Loucy (cell line): ENCODE data around the gene TBX10.

Experiments
- H2AFZ ChIP-seq: fragments of 200-600 bp; sonication (generic); 2 replicates; pipeline ENCODE4 v1.6.0; 2016; ENCODE audit warnings: antibody characterized with exemption, mild to moderate bottlenecking, low read length, moderate library complexity
- H3F3A ChIP-seq: fragments of 200-600 bp; 2 replicates; pipeline ENCODE4 v1.6.0; 2016; ENCODE audit warnings: antibody characterized with exemption, low read depth, mild to moderate bottlenecking
- H3K27me3 ChIP-seq: fragments of 200-600 bp; sonication (generic); 2 replicates; pipeline ENCODE4 v1.6.1; 2014; ENCODE audit warnings: low read length, mild to moderate bottlenecking; ENCODE audit not compliant: insufficient read depth, poor library complexity, severe bottlenecking
- H3K36me3 ChIP-seq: fragments of 200-600 bp; sonication (generic); 2 replicates; pipeline ENCODE4 v1.6.1; 2016; ENCODE audit warnings: low read length; ENCODE audit not compliant: insufficient read depth
- H3K4me1 ChIP-seq: fragments of 200-600 bp; sonication (generic); 2 replicates; pipeline ENCODE4 v1.5.1; 2014; ENCODE audit warnings: low read length, mild to moderate bottlenecking; ENCODE audit not compliant: insufficient read depth, poor library complexity, severe bottlenecking
- H3K4me2 ChIP-seq: fragments of 200-600 bp; sonication (generic); 2 replicates; pipeline ENCODE4 v1.6.0; 2014; ENCODE audit warnings: antibody characterized with exemption, low read length, low read depth, mild to moderate bottlenecking; ENCODE audit not compliant: poor library complexity, severe bottlenecking
- H3K4me3 ChIP-seq: fragments of 200-600 bp; sonication (generic); 2 replicates; pipeline ENCODE4 v1.5.1; 2014; ENCODE audit warnings: low read length, mild to moderate bottlenecking, mixed read lengths; ENCODE audit not compliant: poor library complexity, severe bottlenecking
- H3K79me2 ChIP-seq: fragments of 200-600 bp; sonication (generic); 2 replicates; pipeline ENCODE4 v1.6.1; 2014; ENCODE audit warnings: low read length; ENCODE audit not compliant: insufficient read depth
- H3K9ac ChIP-seq: fragments of 200-600 bp; sonication (generic); 2 replicates; pipeline ENCODE4 v1.6.0; 2014; ENCODE audit warnings: mild to moderate bottlenecking, low read depth, low read length, moderate library complexity; ENCODE audit not compliant: poor library complexity, severe bottlenecking
- H3K9me2 ChIP-seq: fragments of 200-600 bp; sonication (generic); replicated peaks from 2 replicates; pipeline ENCODE4 v1.6.1; 2016; ENCODE audit warnings: low read depth, low read length, mixed read lengths
- H3K9me3 ChIP-seq: fragments of 200-600 bp; sonication (generic); 2 replicates; pipeline ENCODE4 v1.6.1; 2014; ENCODE audit warnings: mild to moderate bottlenecking, antibody characterized with exemption, low read length, low read depth; ENCODE audit not compliant: insufficient read depth
- H4K20me1 ChIP-seq: fragments of 200-600 bp; sonication (generic); 2 replicates; pipeline ENCODE4 v1.6.0; 2014; ENCODE audit warnings: antibody characterized with exemption, low read length, mild to moderate bottlenecking; ENCODE audit not compliant: insufficient read depth, poor library complexity, severe bottlenecking
- EZH2phosphoT487 ChIP-seq: fragments of 200-600 bp; IDR thresholded peaks from 2 replicates; pipeline ENCODE4 v1.6.1; 2018; ENCODE audit warnings: antibody characterized with exemption, mild to moderate bottlenecking, moderate library complexity, borderline replicate concordance
- TF ChIP-seq, protein P1 (sequence below): fragments of 200-600 bp; sonication (generic); conservative IDR thresholded peaks from 2 replicates; pipeline ENCODE4 v1.5.1; 2014; ENCODE audit warnings: mild to moderate bottlenecking, antibody characterized with exemption, low read length

Gene TBX10

GRCh38 chr11:67657300-67657699 is 17.7 kb upstream of the TBX10 start:
- H3F3A ChIP-seq = no peaks in the 10 kb centered on the region
- peaks cover 16% of the 10 kb centered on the region for H3K4me1 ChIP-seq
- no peak overlapping the region for H3K4me3 ChIP-seq
- no peaks in the 10 kb centered on the region for H3K9me2 ChIP-seq
- no peaks in the 10 kb centered on the region for H3K27me3 ChIP-seq
- no peaks in the 10 kb centered on the region; the same call in 1 of the 2 replicates for H3K9me3 ChIP-seq
- no peak for TF ChIP-seq EZH2phosphoT487
- TF ChIP-seq, protein P1, sequence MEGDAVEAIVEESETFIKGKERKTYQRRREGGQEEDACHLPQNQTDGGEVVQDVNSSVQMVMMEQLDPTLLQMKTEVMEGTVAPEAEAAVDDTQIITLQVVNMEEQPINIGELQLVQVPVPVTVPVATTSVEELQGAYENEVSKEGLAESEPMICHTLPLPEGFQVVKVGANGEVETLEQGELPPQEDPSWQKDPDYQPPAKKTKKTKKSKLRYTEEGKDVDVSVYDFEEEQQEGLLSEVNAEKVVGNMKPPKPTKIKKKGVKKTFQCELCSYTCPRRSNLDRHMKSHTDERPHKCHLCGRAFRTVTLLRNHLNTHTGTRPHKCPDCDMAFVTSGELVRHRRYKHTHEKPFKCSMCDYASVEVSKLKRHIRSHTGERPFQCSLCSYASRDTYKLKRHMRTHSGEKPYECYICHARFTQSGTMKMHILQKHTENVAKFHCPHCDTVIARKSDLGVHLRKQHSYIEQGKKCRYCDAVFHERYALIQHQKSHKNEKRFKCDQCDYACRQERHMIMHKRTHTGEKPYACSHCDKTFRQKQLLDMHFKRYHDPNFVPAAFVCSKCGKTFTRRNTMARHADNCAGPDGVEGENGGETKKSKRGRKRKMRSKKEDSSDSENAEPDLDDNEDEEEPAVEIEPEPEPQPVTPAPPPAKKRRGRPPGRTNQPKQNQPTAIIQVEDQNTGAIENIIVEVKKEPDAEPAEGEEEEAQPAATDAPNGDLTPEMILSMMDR = no peak
- H3K79me2 ChIP-seq = no peaks in the 10 kb centered on the region
- no peaks in the 10 kb centered on the region for H3K36me3 ChIP-seq
- H4K20me1 ChIP-seq = no peaks in the 10 kb centered on the region
- H3K9ac ChIP-seq = no peak overlapping the region
- no peak overlapping the region for H3K4me2 ChIP-seq
- H2AFZ ChIP-seq = no peak overlapping the region

GRCh38 chr11:67656278-67656922 is 16.8 kb upstream of the TBX10 start:
- peaks cover 25% of the 10 kb centered on the region for H3K4me1 ChIP-seq
- no peaks in the 10 kb centered on the region for H3K9me2 ChIP-seq
- H3K36me3 ChIP-seq = no peaks in the 10 kb centered on the region
- no peak overlapping the region for H3K4me2 ChIP-seq
- H3F3A ChIP-seq = 0 out of 2 replicates have a peak, but pooled peaks cover 2% of the 10 kb centered on the region
- no peak overlapping the region for H3K4me3 ChIP-seq
- no peaks in the 10 kb centered on the region; the same call in 1 of the 2 replicates for H3K9me3 ChIP-seq
- no peaks in the 10 kb centered on the region for H3K79me2 ChIP-seq
- H4K20me1 ChIP-seq = no peaks in the 10 kb centered on the region
- H2AFZ ChIP-seq = no peak overlapping the region
- no peak overlapping the region for H3K9ac ChIP-seq
- TF ChIP-seq, protein P1 = no peak
- TF ChIP-seq EZH2phosphoT487 = no peak
- H3K27me3 ChIP-seq = no peaks in the 10 kb centered on the region

- Histone ChIP-seq H2AFZ (no peak overlapping the region), H3K79me2 (no peaks in the 10 kb centered on the region), H4K20me1 (no peaks in the 10 kb centered on the region), H3K9me3 (no peaks in the 10 kb centered on the region; the same call in 1 of the 2 replicates), H3K27me3 (no peaks in the 10 kb centered on the region), H3K9ac (no peak overlapping the region), H3K36me3 (no peaks in the 10 kb centered on the region), H3F3A (0 out of 2 replicates have a peak, but pooled peaks cover 2% of the 10 kb centered on the region), H3K4me2 (no peak overlapping the region), H3K4me3 (no peak overlapping the region), H3K4me1 (peaks cover 42% of the 10 kb centered on the region), H3K9me2 (no peaks in the 10 kb centered on the region)
- no peak for TF ChIP-seq EZH2phosphoT487
- TF ChIP-seq, protein P1 = no peak
These were observed 14.7 kb upstream of the TBX10 start for GRCh38 chr11:67654225-67654624.
